Gastroesophageal sphincter (tissue), 3 donors: ENCODE data around the gene ISM2.

Experiments used
- EP300 ChIP-seq: sonication (generic); formaldehyde crosslinking; IDR thresholded peaks from one replicate; pipeline ENCODE4 v1.6.1; 2017; ENCODE audit warnings: antibody characterized with exemption, mild to moderate bottlenecking
- POLR2A ChIP-seq, 2 donors: fragments of 450-650 bp; IDR thresholded peaks; one replicate each; pipeline ENCODE4 v1.6.1; 2017; ENCODE audit warnings: antibody characterized with exemption in 2 of 2, mild to moderate bottlenecking in 2 of 2, moderate library complexity in 1 of 2
- POLR2AphosphoS5 ChIP-seq: sonication (generic); formaldehyde crosslinking; IDR thresholded peaks from one replicate; pipeline ENCODE4 v1.6.1; 2017; ENCODE audit warnings: antibody characterized with exemption
- TF ChIP-seq, protein P1 (sequence below), 4 experiments: fragments of 200-600 bp in 2 of 4; fragments of 450-650 bp in 2 of 4; sonication (generic) in 1 of 4; IDR thresholded peaks; one replicate each; pipeline ENCODE4 v1.5.1; 2017 to 2019; ENCODE audit warnings: antibody characterized with exemption in 4 of 4, mild to moderate bottlenecking in 2 of 4, moderate library complexity in 2 of 4

- TF ChIP-seq, protein P1, sequence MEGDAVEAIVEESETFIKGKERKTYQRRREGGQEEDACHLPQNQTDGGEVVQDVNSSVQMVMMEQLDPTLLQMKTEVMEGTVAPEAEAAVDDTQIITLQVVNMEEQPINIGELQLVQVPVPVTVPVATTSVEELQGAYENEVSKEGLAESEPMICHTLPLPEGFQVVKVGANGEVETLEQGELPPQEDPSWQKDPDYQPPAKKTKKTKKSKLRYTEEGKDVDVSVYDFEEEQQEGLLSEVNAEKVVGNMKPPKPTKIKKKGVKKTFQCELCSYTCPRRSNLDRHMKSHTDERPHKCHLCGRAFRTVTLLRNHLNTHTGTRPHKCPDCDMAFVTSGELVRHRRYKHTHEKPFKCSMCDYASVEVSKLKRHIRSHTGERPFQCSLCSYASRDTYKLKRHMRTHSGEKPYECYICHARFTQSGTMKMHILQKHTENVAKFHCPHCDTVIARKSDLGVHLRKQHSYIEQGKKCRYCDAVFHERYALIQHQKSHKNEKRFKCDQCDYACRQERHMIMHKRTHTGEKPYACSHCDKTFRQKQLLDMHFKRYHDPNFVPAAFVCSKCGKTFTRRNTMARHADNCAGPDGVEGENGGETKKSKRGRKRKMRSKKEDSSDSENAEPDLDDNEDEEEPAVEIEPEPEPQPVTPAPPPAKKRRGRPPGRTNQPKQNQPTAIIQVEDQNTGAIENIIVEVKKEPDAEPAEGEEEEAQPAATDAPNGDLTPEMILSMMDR (IDR thresholded peaks at IDR 0.05) = no peak
- TF ChIP-seq POLR2A (IDR thresholded peaks at IDR 0.05) = no peak
- TF ChIP-seq POLR2AphosphoS5 = no peak
- no peak for TF ChIP-seq EP300
Observed at GRCh38 chr14:77470224-77470870, 28.3 kb downstream of the ISM2 start.
